Uterus (tissue), 2 donors: Measurements from ENCODE around the gene PDCD7.

Source experiments
- CTCF ChIP-seq, 4 experiments: fragments of 200-600 bp in 2 of 4; fragments of 450-650 bp in 2 of 4; sonication (generic) in 2 of 4; IDR thresholded peaks; one replicate each; pipeline ENCODE4 v1.5.1; 2016 to 2019; ENCODE audit warnings: antibody characterized with exemption in 4 of 4, mild to moderate bottlenecking in 2 of 4, moderate library complexity in 1 of 4
- POLR2A ChIP-seq, 2 donors: fragments of 450-650 bp; IDR thresholded peaks; one replicate each; pipeline ENCODE4 v1.6.1; 2016; ENCODE audit warnings: antibody characterized with exemption in 2 of 2, mild to moderate bottlenecking in 1 of 2, moderate library complexity in 1 of 2

GRCh38 chr15:65088643-65089021 is 45.0 kb downstream of the PDCD7 start:
- TF ChIP-seq POLR2A (IDR thresholded peaks at IDR 0.05), result no peak
- no peak for TF ChIP-seq CTCF (IDR thresholded peaks at IDR 0.05)
